Progenitor cell of endocrine pancreas (in vitro differentiated cells): Measurements from ENCODE around the gene PRR19. TPM values are rescaled to one million over a fixed set of nuclear protein-coding genes. Genes with fewer than 3 reads are reported as not detected.
A peak's percentile ranks its signal among the peaks of the same experiment; 100 is the strongest.

Experiments
- DNase-seq: peaks from one replicate; pipeline ENCODE4 v3.0.0; 2021; ENCODE audit warnings: low spot score; ENCODE audit not compliant: unreplicated experiment
- H3K27ac Mint-ChIP-seq: 2 replicates; pipeline ENCODE4 v1.8.0; 2021; ENCODE audit warnings: mild to moderate bottlenecking, moderate library complexity, mixed read lengths
- H3K27me3 Mint-ChIP-seq: 2 replicates; pipeline ENCODE4 v1.8.0; 2021; ENCODE audit warnings: mixed read lengths
- H3K36me3 Mint-ChIP-seq: 2 replicates; pipeline ENCODE4 v1.8.0; 2022; ENCODE audit warnings: mixed read lengths; ENCODE audit not compliant: insufficient read depth
- H3K4me1 Mint-ChIP-seq: 2 replicates; pipeline ENCODE4 v1.8.0; 2021; ENCODE audit warnings: low read depth, mixed read lengths
- H3K4me3 Mint-ChIP-seq: 2 replicates; pipeline ENCODE4 v1.8.0; 2021; ENCODE audit warnings: low read depth, mild to moderate bottlenecking, moderate library complexity, mixed read lengths
- H3K9me3 Mint-ChIP-seq: 2 replicates; pipeline ENCODE4 v1.8.0; 2021; ENCODE audit warnings: low read depth, mixed read lengths
- CTCF ChIP-seq: fragments of 200-600 bp; sonication (generic); IDR thresholded peaks from one replicate; pipeline ENCODE4 v1.5.0; 2021; ENCODE audit warnings: antibody characterized with exemption, mild to moderate bottlenecking; ENCODE audit not compliant: unreplicated experiment
- total RNA-seq: library from RNA; stranded (reverse); gene quantifications from 2 replicates; pipeline ENCODE4 v1.2.1, GENCODE V29; 2021

PRR19 gene
- total RNA-seq, 1 donor from 2014 or later: 3.4 TPM

GRCh38 chr19:42284066-42284501 lies 17.8 kb upstream of the PRR19 start:
- no peaks in the 10 kb centered on the region for H3K9me3 Mint-ChIP-seq
- no peak overlapping the region for H3K4me3 Mint-ChIP-seq
- peaks cover 1% of the 10 kb centered on the region for H3K36me3 Mint-ChIP-seq
- no peak overlapping the region for H3K27ac Mint-ChIP-seq
- H3K4me1 Mint-ChIP-seq: peaks cover 33% of the 10 kb centered on the region
- H3K27me3 Mint-ChIP-seq: no peaks in the 10 kb centered on the region
- DNase-seq: peak; percentile 63
- TF ChIP-seq CTCF: no peak

- Mint-ChIP-seq H3K36me3 (peaks cover 1% of the 10 kb centered on the region), H3K4me3 (peak overlapping the region; percentile 95), H3K27me3 (no peaks in the 10 kb centered on the region), H3K4me1 (peaks cover 27% of the 10 kb centered on the region), H3K9me3 (no peaks in the 10 kb centered on the region), H3K27ac (peak overlapping the region; percentile 94)
- DNase-seq: no peak
- TF ChIP-seq CTCF: no peak
Measured at GRCh38 chr19:42284591-42285341, 17.2 kb upstream of the PRR19 start.

GRCh38 chr19:42285541-42285941 lies 16.4 kb upstream of the PRR19 start:
- Mint-ChIP-seq H3K36me3 (peaks cover 1% of the 10 kb centered on the region), H3K27ac (no peak overlapping the region), H3K4me1 (peaks cover 27% of the 10 kb centered on the region), H3K27me3 (no peaks in the 10 kb centered on the region), H3K4me3 (peak overlapping the region; percentile 95), H3K9me3 (no peaks in the 10 kb centered on the region)
- TF ChIP-seq CTCF: no peak
- DNase-seq: no peak

- TF ChIP-seq CTCF: no peak
Measured at GRCh38 chr19:42285988-42286348, 16.0 kb upstream of the PRR19 start.

GRCh38 chr19:42286349-42287016 lies 15.4 kb upstream of the PRR19 start:
- H3K4me3 Mint-ChIP-seq: no peak overlapping the region
- no peaks in the 10 kb centered on the region for H3K9me3 Mint-ChIP-seq
- no peak for DNase-seq
- peaks cover 25% of the 10 kb centered on the region for H3K4me1 Mint-ChIP-seq
- H3K36me3 Mint-ChIP-seq: peaks cover 4% of the 10 kb centered on the region
- no peak overlapping the region for H3K27ac Mint-ChIP-seq
- TF ChIP-seq CTCF: no peak
- H3K27me3 Mint-ChIP-seq: no peaks in the 10 kb centered on the region

More at GRCh38 chr19:42285988-42286348, 16.0 kb upstream of the PRR19 start:
- Mint-ChIP-seq H3K4me1 (peaks cover 27% of the 10 kb centered on the region), H3K4me3 (peak overlapping the region; percentile 95), H3K27me3 (no peaks in the 10 kb centered on the region), H3K36me3 (peaks cover 1% of the 10 kb centered on the region), H3K27ac (peak overlapping the region; percentile 82), H3K9me3 (no peaks in the 10 kb centered on the region)
- no peak for DNase-seq
